Mesenchymal stem cell (in vitro differentiated cells and primary cell): ENCODE data around the gene SCAF4.

Source experiments
- DNase-seq: peaks from one replicate; pipeline ENCODE4 v3.0.0-alpha.2; 2013
- H2AFZ ChIP-seq: one replicate; pipeline ENCODE4 v1.6.1; 2013; ENCODE audit warnings: low read depth, mild to moderate bottlenecking, control low read depth, inconsistent platforms, low read length, moderate library complexity
- H2AK5ac ChIP-seq: 2 replicates; pipeline ENCODE4 v1.6.1; 2013; ENCODE audit warnings: low read length, moderate library complexity, mild to moderate bottlenecking, inconsistent platforms; ENCODE audit not compliant: severe bottlenecking
- H2BK120ac ChIP-seq: one replicate; pipeline ENCODE4 v1.6.1; 2013; ENCODE audit warnings: low read depth, mild to moderate bottlenecking, inconsistent platforms, low read length, moderate library complexity
- H2BK12ac ChIP-seq, 2 experiments: one replicate each; pipeline ENCODE4 v1.6.1; 2013; ENCODE audit warnings: inconsistent platforms in 2 of 2, low read length in 2 of 2, mild to moderate bottlenecking in 2 of 2, moderate library complexity in 2 of 2, control low read depth in 1 of 2
- H2BK15ac ChIP-seq: one replicate; pipeline ENCODE4 v1.6.1; 2013; ENCODE audit warnings: mild to moderate bottlenecking, low read depth, inconsistent platforms; ENCODE audit not compliant: poor library complexity, severe bottlenecking
- H2BK5ac ChIP-seq: 2 replicates; pipeline ENCODE4 v1.6.1; 2013; ENCODE audit warnings: low read depth, mild to moderate bottlenecking, low read length, control low read depth, inconsistent platforms; ENCODE audit not compliant: poor library complexity, severe bottlenecking
- H3K14ac ChIP-seq, 2 experiments: one replicate each; pipeline ENCODE4 v1.6.1; 2013; ENCODE audit warnings: inconsistent platforms in 2 of 2, low read length in 2 of 2, control low read depth in 1 of 2, mild to moderate bottlenecking in 1 of 2, moderate library complexity in 1 of 2
- H3K18ac ChIP-seq, 2 experiments: one replicate each; pipeline ENCODE4 v1.6.1; 2013; ENCODE audit warnings: inconsistent platforms in 2 of 2, low read length in 2 of 2, control low read depth in 1 of 2, low read depth in 1 of 2, mild to moderate bottlenecking in 1 of 2
- H3K23ac ChIP-seq, 2 experiments: one replicate each; pipeline ENCODE4 v1.6.1; 2013; ENCODE audit warnings: inconsistent platforms in 2 of 2, low read length in 2 of 2, mild to moderate bottlenecking in 2 of 2, moderate library complexity in 2 of 2, control low read depth in 1 of 2
- H3K27ac ChIP-seq: 2 replicates; pipeline ENCODE4 v1.5.1; 2013; ENCODE audit warnings: mild to moderate bottlenecking, moderate library complexity, low read length, control low read depth, inconsistent platforms; ENCODE audit not compliant: poor library complexity, severe bottlenecking
- H3K27me3 ChIP-seq, 2 experiments: 2 replicates each; pipeline versions ENCODE4 v1.6.1 to v1.7.0; 2013; ENCODE audit warnings: low read length in 2 of 2, mild to moderate bottlenecking in 2 of 2, moderate library complexity in 2 of 2, control low read depth in 1 of 2, inconsistent platforms in 1 of 2; ENCODE audit not compliant: control insufficient read depth in 1 of 2, insufficient read depth in 1 of 2
- H3K36me3 ChIP-seq, 2 experiments: 2 replicates each; pipeline versions ENCODE4 v1.6.1 to v1.7.0; 2013; ENCODE audit warnings: low read length in 2 of 2, control low read depth in 1 of 2, inconsistent platforms in 1 of 2, low read depth in 1 of 2, mild to moderate bottlenecking in 1 of 2; ENCODE audit not compliant: insufficient read depth in 2 of 2, control insufficient read depth in 1 of 2
- H3K4ac ChIP-seq, 2 experiments: one replicate each; pipeline ENCODE4 v1.6.1; 2013; ENCODE audit warnings: inconsistent platforms in 2 of 2, low read length in 2 of 2, mild to moderate bottlenecking in 2 of 2, moderate library complexity in 2 of 2, control low read depth in 1 of 2, low read depth in 1 of 2
- H3K4me1 ChIP-seq: 2 replicates; pipeline ENCODE4 v1.6.1; 2013; ENCODE audit warnings: low read depth, low read length, control low read depth; ENCODE audit not compliant: control insufficient read depth, insufficient read depth
- H3K4me2 ChIP-seq: 2 replicates; pipeline ENCODE4 v1.6.1; 2013; ENCODE audit warnings: low read length, mild to moderate bottlenecking, inconsistent platforms; ENCODE audit not compliant: poor library complexity, severe bottlenecking
- H3K4me3 ChIP-seq, 2 experiments: 2 replicates each; pipeline versions ENCODE4 v1.5.1 to v1.7.0; 2013; ENCODE audit warnings: low read length in 2 of 2, mild to moderate bottlenecking in 2 of 2, control low read depth in 1 of 2, low read depth in 1 of 2; ENCODE audit not compliant: insufficient read depth in 1 of 2
- H3K79me1 ChIP-seq: replicated peaks from 2 replicates; pipeline ENCODE4 v1.6.1; 2013; ENCODE audit warnings: mild to moderate bottlenecking, control low read depth, low read length, inconsistent platforms; ENCODE audit not compliant: poor library complexity, severe bottlenecking
- H3K9ac ChIP-seq: 2 replicates; pipeline ENCODE4 v1.7.0; 2013; ENCODE audit warnings: mild to moderate bottlenecking, low read length, moderate library complexity
- H3K9me3 ChIP-seq: 2 replicates; pipeline ENCODE4 v1.7.0; 2013; ENCODE audit warnings: mild to moderate bottlenecking, low read length; ENCODE audit not compliant: control insufficient read depth
- H4K8ac ChIP-seq: one replicate; pipeline ENCODE4 v1.6.1; 2013; ENCODE audit warnings: inconsistent platforms, mild to moderate bottlenecking, low read length, moderate library complexity
- H4K91ac ChIP-seq: one replicate; pipeline ENCODE4 v1.6.1; 2013; ENCODE audit warnings: mild to moderate bottlenecking, low read length, inconsistent platforms
- WGBS: methylation state at CpG from one replicate; pipeline ENCODE4 v1.1.7; 2013; ENCODE audit warnings: mixed read lengths; 5-methylcytosine and 5-hydroxymethylcytosine counted together

Gene SCAF4

GRCh38 chr21:31683029-31683428 is 48.9 kb downstream of the SCAF4 start:
- peaks cover 27% of the 10 kb centered on the region for H3K79me1 ChIP-seq
- H3K4me2 ChIP-seq = no peak overlapping the region
- DNase-seq = no peak
- H3K27ac ChIP-seq = no peak overlapping the region
- H3K4me1 ChIP-seq = no peaks in the 10 kb centered on the region
- H3K9ac ChIP-seq = no peak overlapping the region
- H3K27me3 ChIP-seq = no peaks in the 10 kb centered on the region
- WGBS = 89% methylated on average over 4 of the region's 5 CpGs
- no peak overlapping the region for H2BK5ac ChIP-seq
- no peak overlapping the region for H3K4ac ChIP-seq
- no peak overlapping the region for H3K23ac ChIP-seq
- no peak overlapping the region for H4K91ac ChIP-seq
- no peak overlapping the region for H2BK120ac ChIP-seq
- no peak overlapping the region for H3K14ac ChIP-seq
- H4K8ac ChIP-seq = no peak overlapping the region
- no peak overlapping the region for H3K18ac ChIP-seq
- no peaks in the 10 kb centered on the region for H3K9me3 ChIP-seq
- no peak overlapping the region for H2AFZ ChIP-seq
- H3K4me3 ChIP-seq = no peak overlapping the region
- no peak overlapping the region for H2AK5ac ChIP-seq
- H3K36me3 ChIP-seq = peaks cover 17 to 95% of the 10 kb centered on the region in 2 experiments
- H2BK15ac ChIP-seq = no peak overlapping the region
- H2BK12ac ChIP-seq = no peak overlapping the region

GRCh38 chr21:31682620-31683019 is 49.3 kb downstream of the SCAF4 start:
- Histone ChIP-seq H2BK120ac (no peak overlapping the region), H3K14ac (no peak overlapping the region), H4K8ac (no peak overlapping the region), H3K23ac (no peak overlapping the region), H2AFZ (no peak overlapping the region), H2AK5ac (no peak overlapping the region), H3K18ac (no peak overlapping the region), H2BK15ac (no peak overlapping the region), H3K27ac (no peak overlapping the region), H3K27me3 (no peaks in the 10 kb centered on the region), H3K79me1 (peaks cover 30% of the 10 kb centered on the region), H2BK12ac (no peak overlapping the region), H2BK5ac (no peak overlapping the region), H3K36me3 (peaks cover 13 to 95% of the 10 kb centered on the region in 2 experiments), H3K9ac (no peak overlapping the region), H3K4me1 (no peaks in the 10 kb centered on the region), H4K91ac (no peak overlapping the region), H3K4me3 (no peak overlapping the region), H3K4ac (no peak overlapping the region), H3K9me3 (no peaks in the 10 kb centered on the region), H3K4me2 (no peak overlapping the region)
- DNase-seq = no peak

- Histone ChIP-seq H3K9ac (no peak overlapping the region), H2BK5ac (no peak overlapping the region), H2BK15ac (no peak overlapping the region), H2AK5ac (no peak overlapping the region), H2BK12ac (no peak overlapping the region), H3K4me2 (no peak overlapping the region), H3K27ac (no peak overlapping the region), H3K18ac (no peak overlapping the region), H4K91ac (no peak overlapping the region), H3K9me3 (no peaks in the 10 kb centered on the region), H2BK120ac (no peak overlapping the region), H3K36me3 (peaks cover 0 to 81% of the 10 kb centered on the region in 2 experiments), H3K14ac (no peak overlapping the region), H3K79me1 (peaks cover 30% of the 10 kb centered on the region), H3K4me3 (no peak overlapping the region), H2AFZ (no peak overlapping the region), H3K4me1 (no peaks in the 10 kb centered on the region), H3K23ac (no peak overlapping the region), H3K4ac (no peak overlapping the region), H4K8ac (no peak overlapping the region), H3K27me3 (no peaks in the 10 kb centered on the region)
- WGBS = 97% methylated on average over 2 of the region's 2 CpGs
- no peak for DNase-seq
These were observed 53.4 kb downstream of the SCAF4 start for GRCh38 chr21:31678478-31678877.

DNA sequence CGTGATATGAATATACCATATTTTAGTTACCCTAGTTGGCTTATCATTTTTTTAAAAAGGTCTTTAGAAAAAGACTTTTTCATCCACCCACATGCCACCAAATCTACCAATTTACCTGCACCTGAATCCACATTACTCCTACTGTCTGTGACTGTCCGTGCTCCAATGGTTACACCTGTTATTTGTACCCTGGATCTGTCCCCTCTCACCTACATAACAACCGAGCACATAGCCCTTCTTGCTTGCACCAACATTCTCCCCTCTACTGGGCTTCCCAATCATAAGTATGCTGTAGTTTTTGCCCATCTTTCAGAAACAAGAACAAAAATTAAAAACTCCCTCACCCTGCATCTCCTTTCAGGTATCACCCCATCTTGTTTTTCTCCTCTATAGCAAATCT is 54.9 kb downstream of the SCAF4 start:
- H3K9ac ChIP-seq = no peak overlapping the region
- H3K27ac ChIP-seq = no peak overlapping the region
- H3K14ac ChIP-seq = no peak overlapping the region
- no peak overlapping the region for H3K23ac ChIP-seq
- H4K91ac ChIP-seq = no peak overlapping the region
- H2BK15ac ChIP-seq = no peak overlapping the region
- H2AFZ ChIP-seq = no peak overlapping the region
- H2BK120ac ChIP-seq = no peak overlapping the region
- H2AK5ac ChIP-seq = no peak overlapping the region
- no peak overlapping the region for H4K8ac ChIP-seq
- no peak overlapping the region for H2BK12ac ChIP-seq
- no peaks in the 10 kb centered on the region for H3K27me3 ChIP-seq
- no peak overlapping the region for H3K4me3 ChIP-seq
- 97% methylated on average over 3 of the region's 3 CpGs for WGBS
- no peak overlapping the region for H2BK5ac ChIP-seq
- H3K18ac ChIP-seq = no peak overlapping the region
- peaks cover 2 to 70% of the 10 kb centered on the region in 2 experiments for H3K36me3 ChIP-seq
- H3K4ac ChIP-seq = no peak overlapping the region
- no peaks in the 10 kb centered on the region for H3K4me1 ChIP-seq
- no peak overlapping the region for H3K4me2 ChIP-seq
- peaks cover 24% of the 10 kb centered on the region for H3K79me1 ChIP-seq
- DNase-seq = no peak
- no peaks in the 10 kb centered on the region for H3K9me3 ChIP-seq
